ENCODE results near the gene DZIP3.
"Not testable (repeated sequence)": the region's sequence is repeated elsewhere in the genome, so short reads cannot be mapped to it uniquely, and the experiment has no call there.

DZIP3 gene

GRCh38 chr3:108620250-108620649 lies 30.7 kb downstream of the DZIP3 start:
- Mint-ChIP-seq H3K4me1 (no peaks in the 10 kb centered on the region), H3K36me3 (no peaks in the 10 kb centered on the region), H3K9me3 (no peaks in the 10 kb centered on the region), H3K4me3 (no peak overlapping the region), H3K27ac (no peak overlapping the region)
- DNase-seq (ENCODE audit: low spot score in 2 of 2): no peak
- no peak for ATAC-seq

DNA sequence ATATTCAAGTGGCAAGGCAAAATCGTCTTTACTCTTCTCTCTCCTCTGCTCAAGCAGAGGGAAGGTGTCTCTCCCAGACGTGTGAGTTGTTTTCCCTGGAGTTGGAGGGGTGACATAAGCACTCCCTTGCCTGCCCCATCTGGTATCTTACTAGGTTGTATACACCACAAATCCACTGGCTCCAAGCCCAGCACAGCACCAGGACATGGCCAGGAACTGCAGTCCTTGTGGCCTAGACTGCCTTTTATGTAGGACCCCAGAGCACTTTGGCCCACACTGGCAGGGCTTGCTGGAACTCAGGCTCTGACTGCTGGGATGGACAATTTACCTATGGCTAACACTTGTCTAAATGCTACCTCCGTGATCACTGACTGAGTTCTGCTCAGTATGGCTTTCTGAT lies 34.0 kb downstream of the DZIP3 start:
- Mint-ChIP-seq H3K9me3 (no peaks in the 10 kb centered on the region), H3K36me3 (no peaks in the 10 kb centered on the region), H3K4me1 (no peaks in the 10 kb centered on the region), H3K4me3 (no peak overlapping the region), H3K27ac (no peak overlapping the region)
- ATAC-seq (peak; percentile 43), DNase-seq (ENCODE audit: low spot score in 2 of 2) (no peak)

DNA sequence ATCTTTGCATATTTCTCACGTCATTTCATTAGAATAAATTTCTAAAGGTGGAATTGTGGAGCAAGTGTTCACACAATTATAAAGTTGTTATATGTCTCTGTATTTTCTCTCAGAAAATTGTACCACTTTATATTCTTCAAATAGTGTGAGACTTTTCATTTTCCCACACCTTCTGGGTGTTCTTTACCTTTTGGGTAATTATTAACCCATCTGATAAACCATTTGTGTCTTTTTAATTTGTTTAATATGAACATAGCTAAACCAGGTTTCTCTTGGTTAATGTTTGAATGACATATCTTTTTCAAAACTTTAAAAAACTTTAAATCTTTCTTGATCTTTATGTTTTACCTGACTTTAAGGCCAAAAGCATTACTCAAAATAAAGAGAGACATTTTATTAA lies 40.5 kb downstream of the DZIP3 start:
- Mint-ChIP-seq H3K9me3 (no peaks in the 10 kb centered on the region), H3K4me1 (no peaks in the 10 kb centered on the region), H3K27ac (no peak overlapping the region), H3K36me3 (no peaks in the 10 kb centered on the region), H3K4me3 (no peak overlapping the region)
- DNase-seq (ENCODE audit: low spot score in 2 of 2): no peak
- ATAC-seq: no peak

DNA sequence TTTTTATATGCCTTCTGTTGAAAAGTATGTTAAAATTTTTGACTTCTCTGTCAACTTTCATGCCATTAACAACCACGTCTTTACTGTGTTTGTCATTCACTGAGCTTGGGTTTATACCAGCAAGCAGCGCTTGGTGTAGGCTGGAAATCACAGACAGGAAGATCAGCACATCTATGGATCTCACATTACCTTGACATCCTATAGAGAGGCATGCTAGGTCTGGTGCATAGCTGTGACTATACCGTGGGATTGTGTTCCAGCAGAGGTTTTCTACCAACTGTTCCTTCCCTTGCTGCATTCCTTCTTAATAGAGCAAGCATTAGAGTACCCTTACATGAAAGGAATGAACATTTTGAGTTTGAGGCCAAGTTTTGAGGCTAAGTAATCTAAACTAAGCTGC lies 53.0 kb downstream of the DZIP3 start:
- ATAC-seq: no peak
- no peak overlapping the region for H3K4me3 Mint-ChIP-seq
- H3K4me1 Mint-ChIP-seq: no peaks in the 10 kb centered on the region
- no peaks in the 10 kb centered on the region for H3K36me3 Mint-ChIP-seq
- no peak overlapping the region for H3K27ac Mint-ChIP-seq
- H3K9me3 Mint-ChIP-seq: no peaks in the 10 kb centered on the region
- DNase-seq (ENCODE audit: low spot score in 2 of 2): no peak

- no peaks in the 10 kb centered on the region for H3K4me1 Mint-ChIP-seq
- H3K4me3 Mint-ChIP-seq: no peak overlapping the region
- no peaks in the 10 kb centered on the region for H3K9me3 Mint-ChIP-seq
- ATAC-seq: no peak
- H3K27ac Mint-ChIP-seq: no peak overlapping the region
- no peaks in the 10 kb centered on the region for H3K36me3 Mint-ChIP-seq
- no peak for DNase-seq (ENCODE audit: low spot score in 2 of 2)
Measured at GRCh38 chr3:108645364-108645763, 55.8 kb downstream of the DZIP3 start.

- H3K9me3 Mint-ChIP-seq; H3K4me3 Mint-ChIP-seq; ATAC-seq; H3K4me1 Mint-ChIP-seq; H3K27ac Mint-ChIP-seq; DNase-seq (ENCODE audit: low spot score in 2 of 2); H3K36me3 Mint-ChIP-seq: not testable (repeated sequence)
Measured at GRCh38 chr3:108655664-108656063, 66.1 kb downstream of the DZIP3 start.

DNA sequence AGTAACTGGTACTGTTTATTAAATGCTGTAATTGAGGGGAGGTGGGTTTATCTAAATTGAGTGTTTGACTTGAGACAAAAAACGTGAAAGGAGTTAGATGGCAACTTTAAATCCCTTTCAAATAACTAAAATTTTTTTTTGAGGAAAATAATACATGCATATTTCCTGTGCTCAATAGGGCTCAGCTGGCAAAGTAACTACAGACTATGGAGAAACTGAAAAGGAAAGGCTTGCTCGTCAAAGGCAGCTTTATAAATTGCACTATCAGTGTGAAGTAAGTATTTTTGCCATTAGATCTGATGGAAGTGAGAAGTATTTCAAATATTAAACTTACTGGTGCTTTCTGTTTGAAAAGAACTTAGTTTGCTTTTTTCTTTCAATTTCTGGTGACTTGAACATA lies 72.2 kb downstream of the DZIP3 start:
- no peak overlapping the region for H3K4me3 Mint-ChIP-seq
- H3K4me1 Mint-ChIP-seq: peaks cover 5% of the 10 kb centered on the region
- no peaks in the 10 kb centered on the region for H3K36me3 Mint-ChIP-seq
- ATAC-seq (no peak), DNase-seq (ENCODE audit: low spot score in 2 of 2) (no peak)
- H3K27ac Mint-ChIP-seq: no peak overlapping the region
- H3K9me3 Mint-ChIP-seq: no peaks in the 10 kb centered on the region

- Mint-ChIP-seq H3K36me3 (no peaks in the 10 kb centered on the region), H3K4me1 (peaks cover 6% of the 10 kb centered on the region), H3K9me3 (no peaks in the 10 kb centered on the region), H3K27ac (no peak overlapping the region), H3K4me3 (no peak overlapping the region)
- ATAC-seq: peak; percentile 68
- DNase-seq (ENCODE audit: low spot score in 2 of 2): peak; percentile 7 to 53
Measured at GRCh38 chr3:108662142-108662738, 72.7 kb downstream of the DZIP3 start.

- H3K9me3 Mint-ChIP-seq: no peaks in the 10 kb centered on the region
- H3K36me3 Mint-ChIP-seq: no peaks in the 10 kb centered on the region
- no peak overlapping the region for H3K27ac Mint-ChIP-seq
- ATAC-seq (no peak), DNase-seq (ENCODE audit: low spot score in 2 of 2) (no peak)
- peaks cover 6% of the 10 kb centered on the region for H3K4me1 Mint-ChIP-seq
- no peak overlapping the region for H3K4me3 Mint-ChIP-seq
Measured at GRCh38 chr3:108664266-108664665, 74.7 kb downstream of the DZIP3 start.

GRCh38 chr3:108667312-108667711 lies 77.8 kb downstream of the DZIP3 start:
- ATAC-seq: no peak
- Mint-ChIP-seq H3K27ac (no peak overlapping the region), H3K9me3 (no peaks in the 10 kb centered on the region), H3K4me1 (peaks cover 6% of the 10 kb centered on the region), H3K4me3 (no peak overlapping the region), H3K36me3 (no peaks in the 10 kb centered on the region)
- no peak for DNase-seq (ENCODE audit: low spot score in 2 of 2)

GRCh38 chr3:108669208-108669607 lies 79.7 kb downstream of the DZIP3 start:
- ATAC-seq: no peak
- Mint-ChIP-seq H3K9me3 (no peaks in the 10 kb centered on the region), H3K36me3 (no peaks in the 10 kb centered on the region), H3K4me3 (no peak overlapping the region), H3K27ac (no peak overlapping the region), H3K4me1 (peaks cover 6% of the 10 kb centered on the region)
- no peak for DNase-seq (ENCODE audit: low spot score in 2 of 2)

- DNase-seq (ENCODE audit: low spot score in 2 of 2) (no peak), ATAC-seq (no peak)
- H3K27ac Mint-ChIP-seq: no peak overlapping the region
- no peaks in the 10 kb centered on the region for H3K4me1 Mint-ChIP-seq
- H3K9me3 Mint-ChIP-seq: no peaks in the 10 kb centered on the region
- H3K36me3 Mint-ChIP-seq: no peaks in the 10 kb centered on the region
- H3K4me3 Mint-ChIP-seq: no peak overlapping the region
Measured at GRCh38 chr3:108672701-108673100, 83.2 kb downstream of the DZIP3 start.

DNA sequence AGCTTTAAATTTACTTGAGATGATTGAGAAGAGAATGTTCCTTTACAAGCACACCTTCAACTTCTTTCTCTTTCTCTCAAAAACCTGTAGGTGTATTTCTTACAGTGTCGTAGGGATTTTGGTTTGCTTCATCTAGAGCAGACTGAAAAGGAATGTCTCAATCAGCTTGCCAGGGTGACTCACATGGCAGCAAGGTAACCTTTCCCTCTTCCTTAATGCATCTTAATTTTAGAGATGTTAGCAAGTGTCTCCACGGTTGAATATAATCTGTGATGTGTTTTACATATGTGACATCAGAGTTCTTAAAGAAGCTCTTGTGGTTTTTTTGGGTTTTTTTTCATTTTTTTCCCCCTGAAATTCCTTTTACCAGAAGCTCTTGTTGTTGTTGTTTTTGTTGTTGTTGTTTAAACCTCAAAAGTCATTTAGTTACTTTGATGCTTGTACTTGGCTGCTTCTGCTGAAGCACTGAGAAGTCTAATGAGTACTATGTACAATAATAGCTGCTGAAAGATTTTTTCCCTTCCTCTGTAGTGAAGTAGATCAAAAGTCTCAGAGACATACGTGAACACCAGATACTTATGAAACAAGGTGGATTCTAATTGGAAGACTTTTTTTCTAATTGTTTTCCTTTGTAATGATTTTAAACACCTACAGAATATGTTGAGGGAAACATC lies 84.6 kb downstream of the DZIP3 start:
- ATAC-seq (no peak), DNase-seq (ENCODE audit: low spot score in 2 of 2) (no peak)
- no peaks in the 10 kb centered on the region for H3K36me3 Mint-ChIP-seq
- H3K27ac Mint-ChIP-seq: no peak overlapping the region
- H3K4me1 Mint-ChIP-seq: no peaks in the 10 kb centered on the region
- no peaks in the 10 kb centered on the region for H3K9me3 Mint-ChIP-seq
- no peak overlapping the region for H3K4me3 Mint-ChIP-seq

GRCh38 chr3:108677811-108678210 lies 88.3 kb downstream of the DZIP3 start:
- Mint-ChIP-seq H3K4me1 (no peaks in the 10 kb centered on the region), H3K27ac (no peak overlapping the region), H3K9me3 (no peaks in the 10 kb centered on the region), H3K4me3 (no peak overlapping the region), H3K36me3 (no peaks in the 10 kb centered on the region)
- DNase-seq (ENCODE audit: low spot score in 2 of 2) (no peak), ATAC-seq (no peak)

GRCh38 chr3:108692286-108692685 lies 102.8 kb downstream of the DZIP3 start:
- H3K36me3 Mint-ChIP-seq: peaks cover 37% of the 10 kb centered on the region
- not testable (repeated sequence) for H3K4me3 Mint-ChIP-seq; H3K4me1 Mint-ChIP-seq; H3K27ac Mint-ChIP-seq; DNase-seq (ENCODE audit: low spot score in 2 of 2); ATAC-seq; H3K9me3 Mint-ChIP-seq

GRCh38 chr3:108698461-108698860 lies 108.9 kb downstream of the DZIP3 start:
- peaks cover 13% of the 10 kb centered on the region for H3K9me3 Mint-ChIP-seq
- no peak overlapping the region for H3K4me3 Mint-ChIP-seq
- DNase-seq (ENCODE audit: low spot score in 2 of 2) (no peak), ATAC-seq (no peak)
- H3K36me3 Mint-ChIP-seq: peaks cover 3% of the 10 kb centered on the region
- no peak overlapping the region for H3K27ac Mint-ChIP-seq
- no peaks in the 10 kb centered on the region for H3K4me1 Mint-ChIP-seq
